Activated naive CD8-positive, alpha-beta T cell treated with anti-CD3 and anti-CD28 coated beads, Interleukin-2, amount 50 U/mL, for 16 hours (primary cell): ENCODE data around the gene SRSF1.
"Not testable (repeated sequence)": the region's sequence is repeated elsewhere in the genome, so short reads cannot be mapped to it uniquely, and the experiment has no call there.

Experiments used
- DNase-seq: peaks from one replicate; pipeline ENCODE4 v3.0.0-alpha.2; 2020; ENCODE audit warnings: low read depth, low spot score

SRSF1 gene

GRCh38 chr17:58006924-58007780 is at the start of gene SRSF1:
Gene SRSF1 (minus strand): TSS chr17:58007246. CDS start chr17:58007137, 109 bp downstream.
- peak; percentile 96 for DNase-seq

DNA sequence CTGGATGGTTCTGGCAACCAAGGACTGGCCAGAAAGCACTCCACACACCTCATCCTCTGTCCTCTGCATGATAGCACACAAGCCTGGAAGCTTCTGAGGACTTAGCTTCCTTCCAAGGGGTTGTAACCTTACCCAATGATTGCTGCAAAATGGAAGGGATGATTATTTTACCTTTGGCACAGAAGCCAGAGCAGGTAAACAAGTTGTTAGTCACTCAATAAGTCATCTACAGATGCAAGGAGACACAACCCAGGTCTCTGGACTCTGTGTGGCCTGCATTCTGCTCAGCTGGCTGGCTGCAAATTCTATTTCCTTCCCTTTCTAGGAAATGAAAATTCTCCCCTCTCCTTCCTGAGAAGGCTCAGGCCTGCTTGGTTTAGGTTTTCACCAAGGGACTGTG is 49.4 kb upstream of the SRSF1 start:
- no peak for DNase-seq

DNA sequence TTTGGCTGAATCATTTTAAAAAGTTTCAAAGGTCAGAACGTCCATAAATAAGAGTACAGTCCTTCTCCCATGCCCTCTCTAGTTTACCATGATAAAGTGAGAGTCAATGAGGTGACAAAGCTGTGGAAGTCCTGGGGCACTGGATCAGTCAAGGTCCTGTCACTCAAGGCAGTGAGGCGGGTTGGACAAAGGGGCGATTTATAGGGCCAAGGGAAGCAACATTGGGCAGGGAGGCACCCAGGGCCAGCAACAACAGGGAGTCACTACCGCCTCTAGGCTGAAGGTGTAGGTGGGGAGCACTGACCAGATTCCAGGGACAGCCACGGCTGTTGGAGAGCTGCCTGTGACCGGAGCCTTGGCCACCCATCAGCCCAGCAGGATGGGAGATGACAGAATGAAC is 47.6 kb upstream of the SRSF1 start:
- no peak for DNase-seq

GRCh38 chr17:58052945-58053715 is 46.1 kb upstream of the SRSF1 start:
- DNase-seq, result no peak

GRCh38 chr17:58052407-58052806 is 45.4 kb upstream of the SRSF1 start:
- no peak for DNase-seq

GRCh38 chr17:58051468-58051867 is 44.4 kb upstream of the SRSF1 start:
- no peak for DNase-seq

DNA sequence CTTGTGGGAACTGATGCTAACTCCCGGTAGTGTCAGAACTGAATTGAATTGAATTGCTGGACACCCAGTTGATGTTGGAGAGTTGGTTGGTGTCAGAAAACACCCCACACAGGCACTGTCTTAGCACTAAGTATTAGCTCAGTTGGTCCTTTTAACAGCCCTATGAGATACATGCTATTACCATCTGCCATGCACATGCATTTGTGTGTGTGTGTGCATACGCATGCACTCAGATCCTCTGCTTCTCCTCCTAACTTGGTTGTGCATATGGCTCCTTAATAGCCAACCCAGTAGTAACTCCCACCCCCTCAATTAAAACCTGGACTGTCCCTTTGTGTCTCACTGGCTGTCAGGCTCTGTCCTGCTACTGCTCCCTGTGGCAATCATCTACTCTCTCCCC is 43.9 kb upstream of the SRSF1 start:
- no peak for DNase-seq

DNA sequence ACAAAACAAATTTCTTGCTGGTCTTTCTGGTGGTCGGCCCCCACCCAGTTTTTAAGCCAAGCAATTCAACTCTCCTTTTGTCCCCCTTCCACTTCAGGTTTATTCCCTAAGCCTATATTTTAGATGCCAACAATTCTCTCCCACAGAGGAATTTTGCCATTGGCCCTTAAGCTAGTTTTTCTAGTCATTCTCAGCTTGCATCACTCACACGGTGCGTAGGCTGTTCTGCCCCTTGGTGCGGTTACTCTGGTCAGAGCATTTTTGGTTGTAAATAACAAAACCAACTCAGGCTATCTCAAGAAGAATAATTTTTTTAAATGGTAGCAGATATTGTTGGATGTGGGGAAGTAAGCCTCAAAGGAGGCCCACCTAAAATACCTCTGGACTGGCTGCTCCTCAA is 42.5 kb upstream of the SRSF1 start:
- DNase-seq, result no peak

DNA sequence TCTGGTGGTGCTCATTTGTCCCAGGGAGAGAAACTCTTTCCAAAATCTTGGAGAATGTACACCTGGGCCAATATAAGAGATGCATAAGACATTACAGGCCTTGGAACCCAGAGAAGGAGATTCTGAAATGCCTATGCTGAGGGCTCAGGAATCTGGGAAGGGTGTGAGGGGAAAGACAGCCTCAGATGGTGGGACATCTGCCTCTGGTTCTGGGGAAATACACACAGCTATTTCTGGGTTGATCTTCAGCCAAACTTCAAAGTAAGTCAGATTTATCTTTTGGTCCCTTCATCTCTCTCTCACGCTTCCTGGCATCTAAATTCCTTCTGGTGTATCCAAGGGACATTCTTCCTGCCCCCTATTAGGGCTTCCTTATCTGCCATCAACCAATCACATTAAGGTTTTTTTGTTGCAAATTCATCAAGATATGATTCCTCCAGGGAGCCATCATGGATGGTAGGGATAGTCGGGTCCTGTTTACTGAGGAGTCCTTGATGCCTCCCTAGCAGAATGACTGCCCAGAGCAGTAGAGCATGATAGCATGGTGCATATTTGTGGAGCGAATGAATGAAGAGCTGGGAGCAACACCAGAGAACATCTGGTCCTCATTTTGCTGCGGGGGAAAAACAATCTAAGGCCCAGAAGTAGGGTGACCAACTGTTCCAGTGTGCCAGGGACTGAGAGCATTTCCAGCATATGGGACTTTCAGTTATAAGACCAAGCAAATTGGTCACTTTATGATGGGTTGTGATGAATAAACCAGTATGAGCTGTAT is 40.5 kb upstream of the SRSF1 start:
- DNase-seq, result no peak

DNA sequence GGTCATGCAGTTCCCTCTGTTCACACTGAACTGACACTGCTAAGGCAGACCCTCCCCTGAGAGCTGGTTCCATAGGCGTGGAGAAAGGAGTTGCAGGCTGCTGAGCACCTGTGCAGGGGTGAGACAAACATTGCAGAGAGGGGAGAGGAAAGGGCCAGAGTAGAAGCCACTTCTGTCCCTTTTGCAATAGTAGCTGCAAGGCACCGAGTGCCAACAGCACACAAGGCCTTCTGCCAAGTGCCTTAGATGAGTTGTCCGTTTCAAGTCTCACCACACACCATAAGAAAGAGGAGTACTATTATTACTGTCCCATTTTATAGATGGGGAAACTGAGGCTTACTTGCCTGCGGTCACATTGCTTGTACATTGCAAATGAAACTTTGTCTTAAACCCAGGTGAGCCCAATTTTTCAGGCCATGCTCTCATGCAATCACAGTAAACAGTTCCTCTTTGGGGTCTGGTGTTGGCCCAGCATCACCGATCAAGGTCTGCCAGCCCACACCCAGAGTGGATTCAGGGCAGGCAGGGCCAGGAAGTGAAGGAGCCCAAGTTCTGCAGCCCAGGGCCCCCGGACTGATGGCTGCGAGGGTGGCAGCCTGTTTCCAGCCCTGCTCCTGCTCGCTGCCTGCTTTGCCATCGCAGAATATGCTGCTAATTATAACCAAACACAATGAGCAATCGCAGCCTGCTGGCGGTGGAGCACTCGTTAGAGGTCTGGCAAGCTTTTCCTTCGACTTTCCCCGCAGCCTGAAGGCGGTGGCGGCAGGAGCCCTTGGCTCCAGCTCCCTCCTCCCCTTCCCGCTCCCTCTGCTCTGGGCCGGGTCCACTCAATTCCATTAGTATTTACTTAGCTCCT is 39.4 kb upstream of the SRSF1 start:
- DNase-seq, result no peak

- not testable (repeated sequence) for DNase-seq
Measured at GRCh38 chr17:58044256-58044655, 37.2 kb upstream of the SRSF1 start.

DNA sequence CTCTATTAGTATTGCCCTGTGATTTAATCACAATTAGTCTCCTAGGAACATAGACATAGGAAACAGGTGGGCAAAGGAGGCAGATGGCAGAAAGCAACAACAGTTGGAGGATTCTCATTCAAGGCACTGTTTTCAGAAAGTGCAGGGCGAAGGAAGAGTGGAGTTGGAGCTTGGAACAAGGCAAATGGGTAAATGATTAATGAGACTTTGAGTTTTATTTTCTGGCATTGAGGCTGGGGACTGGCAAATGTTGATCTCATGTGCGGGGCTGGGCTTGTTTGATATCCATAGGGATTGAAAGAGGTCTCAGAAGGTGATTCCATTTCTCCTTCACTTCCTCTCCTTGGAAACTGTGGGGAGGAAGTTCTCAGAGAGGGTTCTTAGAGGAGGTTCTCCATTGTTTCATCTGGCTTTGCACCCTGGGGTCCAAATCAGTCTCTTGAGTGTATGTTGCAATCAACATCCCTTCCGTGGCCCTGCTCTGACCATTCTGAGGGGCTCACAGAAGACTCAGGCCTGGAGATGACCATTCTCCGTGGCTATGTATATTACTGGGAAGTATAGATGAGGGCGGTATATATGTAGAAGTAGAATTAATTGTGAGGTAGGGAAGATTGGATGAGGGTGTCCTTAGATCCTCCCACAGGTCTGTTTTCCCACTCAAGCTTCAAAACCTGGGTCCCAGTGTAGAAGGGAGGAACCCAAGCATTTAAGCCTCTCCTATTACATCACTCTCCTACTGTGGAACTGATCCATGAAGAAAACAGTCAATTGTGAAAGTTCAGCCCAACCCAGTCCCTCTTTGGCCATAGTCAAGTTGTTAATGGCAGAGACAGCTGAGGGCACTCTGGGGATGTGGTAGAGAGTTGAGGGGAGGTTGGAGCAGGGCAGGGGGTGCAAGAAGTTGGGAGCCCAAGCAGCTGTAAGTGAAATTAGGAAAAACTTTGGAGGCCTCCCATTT is 36.5 kb upstream of the SRSF1 start:
- DNase-seq, result no peak

- DNase-seq, result no peak
Measured at GRCh38 chr17:58041161-58041560, 34.1 kb upstream of the SRSF1 start.

GRCh38 chr17:58040386-58040785 is 33.3 kb upstream of the SRSF1 start:
- DNase-seq, result no peak

GRCh38 chr17:58039975-58040374 is 32.9 kb upstream of the SRSF1 start:
- DNase-seq, result no peak

DNA sequence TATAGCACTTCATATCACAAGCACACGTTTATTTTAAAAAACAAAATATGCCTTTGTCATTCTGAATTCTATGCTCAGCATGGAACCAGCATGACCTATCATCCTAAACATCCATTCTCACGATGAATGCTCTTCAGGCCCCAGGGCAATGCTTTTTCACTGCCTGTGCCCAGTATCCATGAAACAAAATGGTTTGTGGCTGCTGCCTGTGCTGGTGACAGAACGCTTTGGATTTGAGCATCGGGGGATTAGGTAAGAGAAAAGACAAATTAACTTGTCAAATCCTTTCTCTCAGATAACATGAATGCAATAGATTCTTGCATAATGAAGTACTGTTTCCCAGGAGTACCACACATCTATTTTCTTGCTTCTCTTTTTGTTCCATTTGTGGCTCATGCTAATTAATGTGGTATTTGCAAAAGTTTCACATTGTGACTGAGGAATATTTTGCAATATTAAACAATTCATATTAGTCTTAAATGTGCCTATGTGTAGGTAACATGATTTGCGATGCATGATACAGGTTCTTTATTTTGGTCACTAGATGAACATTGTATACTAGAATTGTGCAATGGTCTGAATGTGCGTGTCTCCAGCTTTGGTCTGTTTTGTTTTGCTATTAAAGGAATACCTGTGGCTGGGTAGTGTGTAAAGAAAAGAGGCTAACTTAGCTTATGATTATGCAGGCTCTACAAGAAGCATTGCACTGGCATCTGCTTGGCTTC is 25.8 kb upstream of the SRSF1 start:
- no peak for DNase-seq

DNA sequence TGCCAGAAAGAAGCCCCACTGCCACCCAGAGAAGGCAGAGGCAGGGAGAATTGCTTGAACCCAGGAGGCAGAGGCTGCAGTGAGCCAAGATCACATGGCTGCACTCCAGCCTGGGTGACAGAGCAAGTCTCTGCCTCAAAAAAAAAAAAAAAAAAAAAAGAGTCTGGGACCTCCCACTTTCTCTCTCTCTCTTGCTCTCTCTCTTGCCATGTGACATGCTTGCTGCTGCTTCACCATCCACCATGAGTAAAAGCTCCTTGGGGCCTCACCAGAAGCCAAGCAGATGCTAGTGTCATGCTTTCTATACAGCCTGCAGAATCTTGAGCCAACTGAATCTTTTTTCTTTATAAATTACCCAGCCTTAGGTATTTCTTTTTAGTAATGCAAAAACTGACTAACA is 21.5 kb upstream of the SRSF1 start:
- no peak for DNase-seq

DNA sequence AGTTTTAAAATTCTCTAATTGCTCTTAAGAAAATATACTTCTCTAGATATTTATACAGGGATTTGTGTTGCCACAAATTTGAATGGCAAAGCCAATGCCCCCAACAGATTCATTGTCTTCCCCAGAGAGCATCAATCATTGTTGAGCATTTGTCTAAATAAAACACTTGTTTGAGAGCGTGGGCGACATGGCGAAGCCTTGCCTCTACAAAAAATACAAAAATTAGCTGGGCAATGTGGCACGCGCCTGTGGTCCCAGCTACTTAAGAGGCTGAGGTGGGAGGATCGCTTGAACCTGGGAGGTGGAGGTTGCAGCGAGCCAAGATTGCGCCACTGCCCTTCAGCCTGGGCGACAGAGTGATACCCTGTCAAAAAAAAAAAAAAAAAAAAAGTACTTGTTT is 13.4 kb upstream of the SRSF1 start:
- DNase-seq, result no peak

DNA sequence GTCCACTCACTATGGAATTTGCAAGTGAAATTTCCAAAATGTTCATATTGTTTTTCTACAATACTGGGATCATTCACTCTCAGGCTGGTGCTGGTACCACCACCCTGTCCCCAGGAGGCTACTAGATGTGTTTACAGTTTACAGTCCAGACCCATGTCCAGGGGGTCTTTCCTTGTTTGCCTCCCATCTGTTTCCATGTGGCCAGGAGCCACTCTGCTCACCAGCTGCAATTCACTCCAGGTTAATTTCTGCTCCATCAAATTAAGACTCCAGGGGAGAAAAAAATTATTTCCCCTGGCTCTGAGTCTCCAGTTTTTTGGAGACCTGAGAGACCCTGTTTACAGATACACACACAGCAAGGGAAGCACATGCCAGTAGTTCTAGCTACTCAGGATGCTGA is 12.5 kb upstream of the SRSF1 start:
- no peak for DNase-seq
